K562 (cell line): ENCODE data around the gene DHRS12. TPM values are rescaled to one million over a fixed set of nuclear protein-coding genes. Genes with fewer than 3 reads are reported as not detected.

Source experiments
- ATAC-seq: fragments of 200-7000 bp; cut with Tn5 transposase; 3 replicates; pipeline ENCODE4 v1.9.1; 2020; ENCODE audit warnings: moderate library complexity
- BruUV-seq: library from RNA; stranded (reverse); fragments of 400-500 nt; replicated peaks from 2 replicates; lab custom pipeline; 2021; lab: Mats Ljungman, UMichigan
- CTCF ChIA-PET: fragments of 300-600 bp; formaldehyde crosslinking; extraction: SDS; loops from one replicate; lab custom pipeline; 2021; ENCODE audit warnings: low intra/inter-chr PET ratio; lab: Yijun Ruan, JAX
- POLR2A ChIA-PET: fragments of 300-600, 350-650 bp; sonication (Branson Sonifier 250); formaldehyde crosslinking; extraction: SDS; loops from one replicate; lab custom pipeline; 2021; ENCODE audit warnings: antibody characterized with exemption, inconsistent platforms; lab: Yijun Ruan, JAX
- DNase-seq, 4 experiments: peaks; one replicate each; pipeline versions ENCODE4 v3.0.0 to v3.0.0-alpha.2; 2011 to 2018; ENCODE audit warnings: low spot score in 3 of 4, mixed read lengths in 3 of 4; ENCODE audit errors: extremely low read depth in 1 of 4
- FAIRE-seq: peaks from 2 replicates; lab custom pipeline; 2011; peaks lifted over from hg19 to GRCh38; lab: Jason Lieb, UNC
- H2AFZ ChIP-seq: 2 replicates; pipeline ENCODE4 v1.6.0; 2011; ENCODE audit warnings: low read depth, low read length, control low read depth, inconsistent platforms
- H3K27ac ChIP-seq: fragments of 200-600 bp; 3 replicates; pipeline ENCODE4 v1.8.0; 2011; ENCODE audit warnings: low read depth, mild to moderate bottlenecking, control low read depth, inconsistent platforms, low read length, moderate library complexity, mixed read lengths; ENCODE audit errors: extremely low read depth
- H3K27me3 ChIP-seq, 2 experiments: fragments of 300-600 bp in 1 of 2; 2 replicates in 1 of 2; 3 replicates in 1 of 2; pipeline versions ENCODE4 v1.6.0 to v1.8.0; 2011; ENCODE audit warnings: inconsistent platforms in 2 of 2, low read length in 2 of 2, mild to moderate bottlenecking in 1 of 2, mixed read lengths in 1 of 2, moderate library complexity in 1 of 2; ENCODE audit not compliant: control insufficient read depth in 2 of 2, insufficient read depth in 2 of 2
- H3K36me3 ChIP-seq: fragments of 300-600 bp; 3 replicates; pipeline ENCODE4 v1.8.0; 2011; ENCODE audit warnings: mild to moderate bottlenecking, low read length, inconsistent platforms; ENCODE audit not compliant: control insufficient read depth, insufficient read depth
- H3K4me1 ChIP-seq, 2 experiments: fragments of 200-600 bp in 1 of 2; replicated peaks in 1 of 2; 2 replicates in 1 of 2; 3 replicates in 1 of 2; pipeline versions ENCODE4 v1.5.1 to v1.8.0; 2011; ENCODE audit warnings: inconsistent platforms in 2 of 2, low read length in 2 of 2, mild to moderate bottlenecking in 1 of 2, mixed read lengths in 1 of 2, moderate library complexity in 1 of 2; ENCODE audit not compliant: control insufficient read depth in 2 of 2, insufficient read depth in 2 of 2
- H3K4me2 ChIP-seq: 2 replicates; pipeline ENCODE4 v1.6.1; 2011; ENCODE audit warnings: low read length, control low read depth, inconsistent platforms, mixed read lengths; ENCODE audit not compliant: insufficient read depth
- H3K4me3 ChIP-seq: fragments of 200-600 bp; sonication (generic), shearing (Covaris generic); 2 replicates; pipeline ENCODE4 v1.5.1; 2016; ENCODE audit warnings: control low read depth, inconsistent platforms
- H3K79me2 ChIP-seq: fragments of 200-600 bp; 3 replicates; pipeline ENCODE4 v1.8.0; 2011; ENCODE audit warnings: low read length, inconsistent platforms; ENCODE audit not compliant: control insufficient read depth, insufficient read depth
- H3K9ac ChIP-seq, 2 experiments: 2 replicates each; pipeline versions ENCODE4 v1.6.0 to v1.6.1; 2011; ENCODE audit warnings: low read depth in 2 of 2, low read length in 2 of 2, control low read depth in 1 of 2, inconsistent platforms in 1 of 2, mild to moderate bottlenecking in 1 of 2, mixed read lengths in 1 of 2; ENCODE audit not compliant: insufficient read depth in 1 of 2
- H3K9me1 ChIP-seq: one replicate; pipeline ENCODE4 v1.6.0; 2011; ENCODE audit warnings: inconsistent platforms, mild to moderate bottlenecking, low read length, moderate library complexity; ENCODE audit not compliant: control insufficient read depth, insufficient read depth
- H3K9me3 ChIP-seq: replicated peaks from 2 replicates; pipeline ENCODE4 v1.5.1; 2011; ENCODE audit warnings: low read depth, low read length, inconsistent platforms; ENCODE audit not compliant: control insufficient read depth, insufficient read depth
- H4K20me1 ChIP-seq: replicated peaks from 2 replicates; pipeline ENCODE4 v1.6.1; 2011; ENCODE audit warnings: low read length, inconsistent platforms, mixed read lengths; ENCODE audit not compliant: control insufficient read depth, insufficient read depth
- HOMEZ ChIP-seq: fragments of 250-450 bp; sonication (Bioruptor Pico); IDR thresholded peaks from 2 replicates; pipeline ENCODE4 v1.4.0; 2020; ENCODE audit warnings: mild to moderate bottlenecking, moderate library complexity
- MCM7 ChIP-seq, 2 experiments: fragments of 450-650 bp; IDR thresholded peaks; 2 replicates each; pipeline ENCODE4 v1.6.1; 2016 to 2018
- POLR3A ChIP-seq: IDR thresholded peaks from 2 replicates; pipeline ENCODE4 v1.6.1; 2011; ENCODE audit warnings: borderline replicate concordance, mild to moderate bottlenecking, moderate library complexity; ENCODE audit not compliant: insufficient read length, insufficient read depth; ENCODE audit errors: extremely low read depth
- PTRF ChIP-seq: fragments of 450-650 bp; IDR thresholded peaks from 2 replicates; pipeline ENCODE4 v1.6.1; 2016; ENCODE audit warnings: mild to moderate bottlenecking, missing genetic modification characterization, missing compliant biosample characterization
- SIN3B ChIP-seq: fragments of 450-650 bp; IDR thresholded peaks from 2 replicates; pipeline ENCODE4 v1.6.1; 2017; ENCODE audit warnings: low read depth, mild to moderate bottlenecking, moderate library complexity
- STAT6 ChIP-seq: sonication (generic); formaldehyde crosslinking; IDR thresholded peaks from 2 replicates; pipeline ENCODE4 v1.8.1; 2023; ENCODE audit warnings: mild to moderate bottlenecking, missing genetic modification reagents
- TAF7 ChIP-seq: fragments of 450-650 bp; IDR thresholded peaks from 2 replicates; pipeline ENCODE4 v1.6.1; 2016; ENCODE audit warnings: missing genetic modification characterization, missing compliant biosample characterization
- ZNF23 ChIP-seq: fragments of 250-450 bp; sonication (Bioruptor Pico); IDR thresholded peaks from 2 replicates; pipeline ENCODE4 v1.4.0; 2020; ENCODE audit warnings: mild to moderate bottlenecking
- WGBS: fragments of 100-300 bp; shearing (Covaris generic); methylation state at CpG from one replicate; pipeline ENCODE4 v1.1.6; 2016; ENCODE audit warnings: low coverage, mixed read lengths; ENCODE audit not compliant: insufficient coverage; ENCODE audit errors: missing lambda C conversion rate; 5-methylcytosine and 5-hydroxymethylcytosine counted together
- in situ Hi-C: fragments of 300-500 bp; cut with MboI; formaldehyde crosslinking; loops from 4 replicates; pipeline ENCODE4 v1.15.0; 2018; ENCODE audit warnings: inconsistent platforms, mixed read lengths
- intact Hi-C: fragments of 100-400 bp; cut with micrococcal nuclease; formaldehyde crosslinking; loops from 2 replicates; pipeline ENCODE4 v1.14.2; 2022
- polyA plus RNA-seq, 8 experiments: library from polyadenylated mRNA; depleted of rRNA in 4 of 8; stranded (reverse) in 5 of 8; unstranded in 3 of 8; fragments of >200 nt; fragmentation: Nextera tagmentation in 2 of 8; fragmentation: Illumina TruSeq in 1 of 8; extraction: Ambion mirVana in 2 of 8; extraction: Trizol in 1 of 8; gene quantifications; 2 replicates each; pipeline versions ENCODE4 v1.2.1 to v1.2.3, GENCODE V29; 2011 to 2014; ENCODE audit warnings: inconsistent platforms in 1 of 8, missing spikeins in 1 of 8
- total RNA-seq, 7 experiments: library from RNA; depleted of rRNA in 6 of 7; stranded (reverse); fragments of >200 nt in 6 of 7; fragmentation: Illumina TruSeq in 2 of 7; extraction: Trizol in 2 of 7; gene quantifications; 2 replicates each; pipeline versions ENCODE4 v1.2.1 to v1.2.3, GENCODE V29; 2011 to 2021; ENCODE audit warnings: low replicate concordance in 1 of 7
- TF ChIP-seq, protein P1 (sequence below), 2 experiments: fragments of 450-650 bp in 1 of 2; sonication (generic) in 1 of 2; formaldehyde crosslinking in 1 of 2; IDR thresholded peaks; 2 replicates each; pipeline versions ENCODE4 v1.7.1 to v1.9.0; 2016 to 2022; ENCODE audit warnings: inconsistent platforms in 1 of 2, mild to moderate bottlenecking in 1 of 2, missing genetic modification reagents in 1 of 2

Gene DHRS12
- total and polyA plus RNA-seq, 9 of the 15 experiments (the other 6 are each of a cell fraction or from before 2014, with no cell fraction given), result 0.62 to 2.7 (median 0.98) TPM

DNA sequence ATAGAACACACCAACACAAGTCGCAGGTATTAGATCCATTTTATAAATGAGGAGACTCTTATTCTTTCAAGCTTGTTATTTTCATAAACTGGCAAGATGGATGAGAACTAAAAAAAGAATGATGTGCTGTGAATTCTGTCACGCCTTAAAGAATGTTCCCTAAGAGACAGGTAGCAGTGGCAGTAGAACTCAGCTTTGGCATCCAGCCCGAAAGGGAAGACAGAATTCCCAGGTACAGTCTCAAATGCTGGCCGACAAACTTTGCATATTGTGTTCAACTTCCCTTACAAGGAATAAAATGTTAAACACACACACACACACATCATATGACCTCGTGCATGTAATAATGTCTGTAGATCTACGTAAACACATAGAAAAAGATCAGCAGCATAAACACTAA, 37.8 kb upstream of the DHRS12 start:
- in situ Hi-C loops (no loop called here), intact Hi-C loops (no loop called here)
- FAIRE-seq, result no peak
- H3K27me3 ChIP-seq, result no peaks in the 10 kb centered on the region
- H2AFZ ChIP-seq, result no peak overlapping the region
- BruUV-seq, result no TSS peak
- H3K4me2 ChIP-seq, result no peak overlapping the region
- H4K20me1 ChIP-seq, result no peaks in the 10 kb centered on the region
- no peaks in the 10 kb centered on the region for H3K36me3 ChIP-seq
- DNase-seq, result no peak
- ATAC-seq, result no peak
- WGBS, result 43% methylated on average over 6 of the region's 6 CpGs
- no peak overlapping the region for H3K9ac ChIP-seq
- ChIA-PET CTCF (no interaction called here), POLR2A (no interaction called here)
- H3K4me1 ChIP-seq, result peaks cover 6 to 8% of the 10 kb centered on the region in 2 experiments; a peak in 3 of 5 replicates
- no peaks in the 10 kb centered on the region for H3K79me2 ChIP-seq
- no peak overlapping the region for H3K4me3 ChIP-seq
- H3K9me3 ChIP-seq, result no peaks in the 10 kb centered on the region
- H3K27ac ChIP-seq, result no peak overlapping the region
- no peaks in the 10 kb centered on the region for H3K9me1 ChIP-seq
- TF ChIP-seq ZNF23 (CRISPR knock-in tag), result no peak
- no peak for TF ChIP-seq MCM7 (IDR thresholded peaks at IDR 0.05)
- no peak for TF ChIP-seq POLR3A
- TF ChIP-seq TAF7 (tag), result no peak
- TF ChIP-seq HOMEZ (CRISPR knock-in tag), result no peak
- no peak for TF ChIP-seq PTRF (tag)
- TF ChIP-seq, protein P1, sequence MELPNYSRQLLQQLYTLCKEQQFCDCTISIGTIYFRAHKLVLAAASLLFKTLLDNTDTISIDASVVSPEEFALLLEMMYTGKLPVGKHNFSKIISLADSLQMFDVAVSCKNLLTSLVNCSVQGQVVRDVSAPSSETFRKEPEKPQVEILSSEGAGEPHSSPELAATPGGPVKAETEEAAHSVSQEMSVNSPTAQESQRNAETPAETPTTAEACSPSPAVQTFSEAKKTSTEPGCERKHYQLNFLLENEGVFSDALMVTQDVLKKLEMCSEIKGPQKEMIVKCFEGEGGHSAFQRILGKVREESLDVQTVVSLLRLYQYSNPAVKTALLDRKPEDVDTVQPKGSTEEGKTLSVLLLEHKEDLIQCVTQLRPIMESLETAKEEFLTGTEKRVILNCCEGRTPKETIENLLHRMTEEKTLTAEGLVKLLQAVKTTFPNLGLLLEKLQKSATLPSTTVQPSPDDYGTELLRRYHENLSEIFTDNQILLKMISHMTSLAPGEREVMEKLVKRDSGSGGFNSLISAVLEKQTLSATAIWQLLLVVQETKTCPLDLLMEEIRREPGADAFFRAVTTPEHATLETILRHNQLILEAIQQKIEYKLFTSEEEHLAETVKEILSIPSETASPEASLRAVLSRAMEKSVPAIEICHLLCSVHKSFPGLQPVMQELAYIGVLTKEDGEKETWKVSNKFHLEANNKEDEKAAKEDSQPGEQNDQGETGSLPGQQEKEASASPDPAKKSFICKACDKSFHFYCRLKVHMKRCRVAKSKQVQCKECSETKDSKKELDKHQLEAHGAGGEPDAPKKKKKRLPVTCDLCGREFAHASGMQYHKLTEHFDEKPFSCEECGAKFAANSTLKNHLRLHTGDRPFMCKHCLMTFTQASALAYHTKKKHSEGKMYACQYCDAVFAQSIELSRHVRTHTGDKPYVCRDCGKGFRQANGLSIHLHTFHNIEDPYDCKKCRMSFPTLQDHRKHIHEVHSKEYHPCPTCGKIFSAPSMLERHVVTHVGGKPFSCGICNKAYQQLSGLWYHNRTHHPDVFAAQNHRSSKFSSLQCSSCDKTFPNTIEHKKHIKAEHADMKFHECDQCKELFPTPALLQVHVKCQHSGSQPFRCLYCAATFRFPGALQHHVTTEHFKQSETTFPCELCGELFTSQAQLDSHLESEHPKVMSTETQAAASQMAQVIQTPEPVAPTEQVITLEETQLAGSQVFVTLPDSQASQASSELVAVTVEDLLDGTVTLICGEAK (IDR thresholded peaks at IDR 0.05), result no peak
- TF ChIP-seq, protein P1 (CRISPR knock-in tag; IDR thresholded peaks at IDR 0.05), result no peak
- TF ChIP-seq SIN3B, result no peak
- no peak for TF ChIP-seq STAT6
